ENCODE results near the gene TMEM79. TPM values are rescaled to one million over a fixed set of nuclear protein-coding genes. Genes with fewer than 3 reads are reported as not detected.

Gene TMEM79
- polyA plus RNA-seq, 1 donor = 5.0 TPM

GRCh38 chr1:156266051-156266450, 18.1 kb upstream of the TMEM79 start:
- no peak for DNase-seq

- DNase-seq = no peak
Measured at GRCh38 chr1:156268336-156268735, 15.8 kb upstream of the TMEM79 start.

- DNase-seq = no peak
Measured at GRCh38 chr1:156270314-156270713, 13.8 kb upstream of the TMEM79 start.

- DNase-seq = no peak
Measured at GRCh38 chr1:156276532-156276931, 7.6 kb upstream of the TMEM79 start.

GRCh38 chr1:156276966-156277381, 7.2 kb upstream of the TMEM79 start:
- DNase-seq = no peak

- DNase-seq = no peak
Measured at GRCh38 chr1:156279837-156280236, 4.3 kb upstream of the TMEM79 start.

- DNase-seq = no peak
Measured at GRCh38 chr1:156281281-156281680, 2.8 kb upstream of the TMEM79 start.

- DNase-seq = no peak
Measured at GRCh38 chr1:156281693-156282478, 2.2 kb upstream of the TMEM79 start.

- peak; percentile 99 for DNase-seq
Measured at GRCh38 chr1:156282479-156283222, 1.5 kb upstream of the TMEM79 start, which contains the start of gene SMG5. SMG5 (minus strand) TSS chr1:156282825; CDS start chr1:156282680, 145 bp downstream.

GRCh38 chr1:156283521-156283920, 604 bp upstream of the TMEM79 start:
- no peak for DNase-seq

- no peak for DNase-seq
Measured at GRCh38 chr1:156284757-156285156, 632 bp downstream of the TMEM79 start.

GRCh38 chr1:156285437-156285836, 1.3 kb downstream of the TMEM79 start:
- DNase-seq = no peak

- DNase-seq = no peak
Measured at GRCh38 chr1:156286061-156286460, 1.9 kb downstream of the TMEM79 start.

GRCh38 chr1:156289857-156290256, 5.7 kb downstream of the TMEM79 start:
- no peak for DNase-seq

- DNase-seq = peak; percentile 85
Measured at GRCh38 chr1:156291226-156292061, 7.3 kb downstream of the TMEM79 start.

GRCh38 chr1:156293098-156293434, 8.9 kb downstream of the TMEM79 start:
- DNase-seq = no peak

- DNase-seq = no peak
Measured at GRCh38 chr1:156293895-156294294, 9.8 kb downstream of the TMEM79 start.

- peak; percentile 84 for DNase-seq
Measured at GRCh38 chr1:156295391-156295947, 11.3 kb downstream of the TMEM79 start, which contains the start of gene GLMP. GLMP (minus strand) TSS chr1:156295679; CDS start chr1:156295645, 34 bp downstream.

- DNase-seq = no peak
Measured at GRCh38 chr1:156298852-156299357, 14.8 kb downstream of the TMEM79 start, which contains the start of gene VHLL. VHLL (minus strand) TSS chr1:156299307; CDS start chr1:156299189, 118 bp downstream.

- DNase-seq = no peak
Measured at GRCh38 chr1:156303241-156303640, 19.1 kb downstream of the TMEM79 start.

GRCh38 chr1:156305215-156305614, 21.1 kb downstream of the TMEM79 start:
- no peak for DNase-seq

- no peak for DNase-seq
Measured at GRCh38 chr1:156308078-156308477, 24.0 kb downstream of the TMEM79 start.
